ENCODE measurements around the gene HTR3D. TPM values are rescaled to one million over a fixed set of nuclear protein-coding genes. Genes with fewer than 3 reads are reported as not detected.

HTR3D gene
- total and polyA plus RNA-seq, 10 of the 15 experiments (the other 5 are each of a cell fraction or from before 2014, with no cell fraction given) = not detected

- TF ChIP-seq ZBTB40 (IDR thresholded peaks at IDR 0.05; ENCODE audit: borderline replicate concordance) (no peak), SMAD5 (IDR thresholded peaks at IDR 0.05; ENCODE audit: low read depth) (no peak)
Measured at GRCh38 chr3:184011230-184011876, 20.2 kb upstream of the HTR3D start (continued).

GRCh38 chr3:184011937-184012889 is 19.3 kb upstream of the HTR3D start:
- H3K9ac ChIP-seq (ENCODE audit: control insufficient read depth, insufficient read depth, low read length) = no peak overlapping the region
- H3K4me3 ChIP-seq = no peak overlapping the region
- no peaks in the 10 kb centered on the region for H3K36me3 ChIP-seq (ENCODE audit: control insufficient read depth in 2 of 2, insufficient read depth in 2 of 2, low read length in 1 of 2)
- H3K79me2 ChIP-seq (ENCODE audit: control insufficient read depth, insufficient read depth, low read length) = no peaks in the 10 kb centered on the region
- H3K9me3 ChIP-seq (replicated peaks; ENCODE audit: control insufficient read depth, insufficient read depth, low read length) = no peaks in the 10 kb centered on the region
- POLR2A ChIA-PET = interaction anchor here (0.7 kb wide), 1 partner anchor 1895 kb away, joined by 4 read pairs; no protein-coding TSS in a partner anchor
- WGBS (ENCODE audit: insufficient coverage, insufficient replicate concordance, low lambda C conversion rate, missing lambda C conversion rate) = 78% methylated on average over 5 of the region's 6 CpGs
- CTCF ChIA-PET = interaction anchor here (1.1 to 1.6 kb wide), 3 partner anchors 108 to 127 kb away, joined by 3 to 5 read pairs (median 4); no protein-coding TSS in a partner anchor
- H3K4me1 ChIP-seq (ENCODE audit: control insufficient read depth, insufficient read depth, low read length) = peaks cover 6% of the 10 kb centered on the region
- peak; percentile 41 for FAIRE-seq
- in situ Hi-C loops (cut with MboI) (no loop called here), intact Hi-C loops (cut with micrococcal nuclease; ENCODE audit: unreplicated experiment) (loop anchor here (10.0 kb wide), 1 partner anchor 243 kb away; no protein-coding TSS in a partner anchor)
- no peak overlapping the region for H2AFZ ChIP-seq (ENCODE audit: control insufficient read depth, low read depth, low read length)
- BruUV-seq (replicated peaks) = no TSS peak
- SMC1A ChIA-PET (ENCODE audit: uncharacterized antibody, unreplicated experiment) = interaction anchor here (0.9 to 2.2 kb wide), 3 partner anchors 11 to 117 kb away, joined by 3 to 13 read pairs (median 3); no protein-coding TSS in a partner anchor
- H3K27me3 ChIP-seq (replicated peaks in 1 of 2; ENCODE audit: control insufficient read depth in 2 of 2, insufficient read depth in 2 of 2, low read length in 1 of 2) = no peaks in the 10 kb centered on the region
- no peak overlapping the region for H3K27ac ChIP-seq (ENCODE audit: control insufficient read depth, insufficient read depth)
- ATAC-seq = no peak
- no peaks in the 10 kb centered on the region for H4K20me1 ChIP-seq (ENCODE audit: control insufficient read depth, insufficient read depth)
- DNase-seq (ENCODE audit: low read depth, low spot score) = no peak
- RAD21 ChIA-PET (ENCODE audit: unreplicated experiment) = interaction anchor here (0.9 to 1.3 kb wide), 4 partner anchors 107 to 128 kb away, joined by 3 to 4 read pairs (median 3); partner anchors contain the start of gene PARL
- no peak overlapping the region for H3K4me2 ChIP-seq (ENCODE audit: control insufficient read depth, insufficient read depth)
- no peak for TF ChIP-seq SMC3 (IDR thresholded peaks at IDR 0.05; ENCODE audit: borderline replicate concordance, low read length)
- no peak for TF ChIP-seq PML (IDR thresholded peaks at IDR 0.05; ENCODE audit: low read length)
- TF ChIP-seq MTA2 (IDR thresholded peaks at IDR 0.05; ENCODE audit: low read depth) = no peak
- TF ChIP-seq EGR1 (IDR thresholded peaks at IDR 0.05; ENCODE audit: borderline replicate concordance in 1 of 2, low read depth in 2 of 2, low read length in 2 of 2) = no peak
- no peak for TF ChIP-seq E2F8 (IDR thresholded peaks at IDR 0.05; ENCODE audit: low read depth, partially characterized antibody)
- no peak for TF ChIP-seq SKIL (IDR thresholded peaks at IDR 0.05; ENCODE audit: low read depth, poor library complexity, severe bottlenecking)
- TF ChIP-seq NFXL1 (IDR thresholded peaks at IDR 0.05; ENCODE audit: borderline replicate concordance) = no peak
